GM12875 (cell line): Measurements from ENCODE around the gene RSPH6A.

Experiments
- H3K4me3 ChIP-seq: one replicate; pipeline ENCODE4 v1.5.1; 2011; ENCODE audit warnings: low read depth, low read length, control low read depth
- TF ChIP-seq, protein P1 (sequence below): IDR thresholded peaks from 2 replicates; pipeline ENCODE4 v1.5.1; 2011; ENCODE audit warnings: low read depth, mild to moderate bottlenecking, control low read depth, inconsistent platforms, low read length, moderate library complexity, borderline replicate concordance; ENCODE audit not compliant: insufficient read depth

The RSPH6A gene

DNA sequence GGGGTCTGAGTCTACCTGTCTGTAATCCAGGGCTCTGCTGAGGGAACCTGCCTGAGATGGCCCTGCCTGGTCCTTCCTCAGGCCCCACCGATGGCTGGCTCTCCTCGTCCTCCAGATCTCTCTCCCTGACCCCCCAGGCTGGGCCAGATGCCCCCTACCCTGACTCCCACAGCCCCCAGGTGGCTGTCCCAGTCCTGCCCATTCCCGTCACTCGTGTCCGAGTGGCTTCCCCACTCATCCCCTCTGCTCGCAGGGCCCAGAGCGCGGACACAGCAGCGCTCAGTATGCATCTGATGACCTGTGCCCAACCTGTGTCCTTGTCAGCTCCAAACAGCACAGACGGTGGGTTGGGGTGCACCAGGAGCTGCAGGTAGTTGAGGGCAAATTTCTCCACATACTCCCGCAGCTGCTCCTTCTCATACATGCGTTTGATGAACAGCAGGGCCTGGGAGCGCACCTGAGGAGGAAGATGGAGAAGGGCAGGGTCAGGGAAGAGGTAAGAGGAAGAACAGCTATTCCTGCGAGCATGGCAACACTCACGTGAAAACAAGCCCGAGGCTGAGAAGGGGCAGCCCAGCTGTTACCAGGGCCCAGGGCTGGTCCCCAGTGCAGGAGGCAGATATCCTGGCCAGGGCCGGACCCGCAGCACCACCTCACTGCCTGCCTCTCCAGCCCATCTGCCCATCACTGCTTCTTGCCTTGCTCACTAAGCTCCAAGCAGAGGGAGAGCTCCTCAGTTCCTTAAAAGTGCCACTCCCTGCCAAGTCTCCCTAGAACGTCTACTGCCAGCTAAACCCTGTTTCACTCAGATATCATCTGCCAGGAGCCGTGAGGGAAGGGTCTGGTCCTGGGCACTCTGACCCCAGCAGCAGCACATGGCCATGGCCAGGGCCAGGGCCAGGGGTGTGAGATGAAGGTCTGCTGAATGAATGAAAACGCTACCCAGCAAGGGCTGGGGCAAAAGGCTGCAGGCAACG, 11.1 kb upstream of the RSPH6A start:
- H3K4me3 ChIP-seq, result no peak overlapping the region
- TF ChIP-seq, protein P1, sequence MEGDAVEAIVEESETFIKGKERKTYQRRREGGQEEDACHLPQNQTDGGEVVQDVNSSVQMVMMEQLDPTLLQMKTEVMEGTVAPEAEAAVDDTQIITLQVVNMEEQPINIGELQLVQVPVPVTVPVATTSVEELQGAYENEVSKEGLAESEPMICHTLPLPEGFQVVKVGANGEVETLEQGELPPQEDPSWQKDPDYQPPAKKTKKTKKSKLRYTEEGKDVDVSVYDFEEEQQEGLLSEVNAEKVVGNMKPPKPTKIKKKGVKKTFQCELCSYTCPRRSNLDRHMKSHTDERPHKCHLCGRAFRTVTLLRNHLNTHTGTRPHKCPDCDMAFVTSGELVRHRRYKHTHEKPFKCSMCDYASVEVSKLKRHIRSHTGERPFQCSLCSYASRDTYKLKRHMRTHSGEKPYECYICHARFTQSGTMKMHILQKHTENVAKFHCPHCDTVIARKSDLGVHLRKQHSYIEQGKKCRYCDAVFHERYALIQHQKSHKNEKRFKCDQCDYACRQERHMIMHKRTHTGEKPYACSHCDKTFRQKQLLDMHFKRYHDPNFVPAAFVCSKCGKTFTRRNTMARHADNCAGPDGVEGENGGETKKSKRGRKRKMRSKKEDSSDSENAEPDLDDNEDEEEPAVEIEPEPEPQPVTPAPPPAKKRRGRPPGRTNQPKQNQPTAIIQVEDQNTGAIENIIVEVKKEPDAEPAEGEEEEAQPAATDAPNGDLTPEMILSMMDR, result no peak

DNA sequence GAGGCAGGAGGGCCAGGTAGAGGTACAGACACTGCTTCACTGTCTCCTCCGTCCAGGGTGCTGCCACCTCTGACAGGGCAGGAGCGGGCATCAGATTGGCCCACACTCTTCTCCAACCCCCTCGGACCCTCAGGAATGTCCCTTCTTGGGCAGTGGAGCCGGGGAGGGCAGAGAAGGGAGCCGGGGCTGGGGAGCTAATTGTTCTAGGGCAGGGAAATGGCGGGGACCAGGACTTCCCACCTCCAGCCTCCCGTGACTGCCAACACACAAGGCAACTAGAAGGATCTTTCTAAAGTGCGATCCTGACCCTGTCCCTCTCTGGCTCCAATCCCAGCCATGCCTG, 10.1 kb upstream of the RSPH6A start:
- H3K4me3 ChIP-seq, result no peak overlapping the region
- TF ChIP-seq, protein P1, result no peak

DNA sequence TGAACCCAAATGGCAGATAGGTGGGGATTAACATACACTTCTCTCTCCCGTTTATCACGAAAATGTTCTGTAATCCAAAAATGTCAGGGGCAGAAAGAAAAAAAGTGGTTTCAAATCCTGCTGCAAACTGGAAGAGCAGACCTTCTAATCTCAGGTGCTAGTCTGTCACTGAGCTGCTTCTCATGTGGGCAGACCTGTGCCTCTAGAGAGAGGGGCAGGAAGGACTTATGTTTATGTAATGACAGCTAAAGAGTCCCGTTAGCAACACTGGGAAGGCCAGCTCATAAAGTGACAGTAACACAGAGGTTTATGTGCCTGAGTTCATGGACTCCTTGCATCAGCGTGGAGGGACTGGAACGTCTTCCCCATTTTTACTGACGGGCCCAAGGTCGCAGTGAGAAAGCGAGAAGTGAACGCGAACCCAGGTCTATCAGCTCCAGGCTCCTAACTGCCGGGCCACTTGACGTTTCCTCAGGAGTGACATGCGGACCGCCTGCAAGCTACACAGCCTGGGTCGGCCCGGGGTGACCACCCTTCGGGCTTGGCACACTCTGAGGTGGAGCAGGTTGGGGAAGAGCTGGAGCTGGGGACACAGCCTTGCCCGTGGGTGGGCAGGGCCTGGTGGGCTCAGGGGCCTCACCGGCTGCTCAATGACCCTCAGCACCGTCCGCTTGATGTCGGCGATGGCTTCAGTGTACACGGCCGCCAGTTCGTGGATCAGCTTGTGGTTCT, 9.6 kb upstream of the RSPH6A start:
- TF ChIP-seq, protein P1, result no peak
- H3K4me3 ChIP-seq, result no peak overlapping the region

DNA sequence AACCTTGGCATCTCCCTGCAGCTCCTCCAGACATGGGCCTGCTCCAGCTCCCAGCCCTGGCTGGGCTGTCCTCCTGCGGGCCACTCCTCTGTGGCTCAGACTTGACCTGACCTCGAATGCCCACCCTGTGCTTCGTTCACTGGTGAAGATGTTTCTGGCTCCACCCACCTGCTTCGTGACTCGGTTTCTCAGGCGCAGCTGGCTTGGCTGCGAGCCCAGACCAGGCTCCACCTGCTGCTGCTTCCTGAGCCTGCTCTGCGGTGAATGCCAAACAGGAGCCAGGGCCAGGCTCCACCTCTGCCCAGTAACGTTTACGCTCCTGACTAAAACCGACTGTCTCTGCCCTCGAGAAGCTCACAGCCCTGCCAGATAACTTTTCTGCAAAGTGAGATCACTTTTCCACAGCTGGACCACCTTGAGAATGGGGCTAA, 8.9 kb upstream of the RSPH6A start:
- TF ChIP-seq, protein P1, result no peak
- no peak overlapping the region for H3K4me3 ChIP-seq

DNA sequence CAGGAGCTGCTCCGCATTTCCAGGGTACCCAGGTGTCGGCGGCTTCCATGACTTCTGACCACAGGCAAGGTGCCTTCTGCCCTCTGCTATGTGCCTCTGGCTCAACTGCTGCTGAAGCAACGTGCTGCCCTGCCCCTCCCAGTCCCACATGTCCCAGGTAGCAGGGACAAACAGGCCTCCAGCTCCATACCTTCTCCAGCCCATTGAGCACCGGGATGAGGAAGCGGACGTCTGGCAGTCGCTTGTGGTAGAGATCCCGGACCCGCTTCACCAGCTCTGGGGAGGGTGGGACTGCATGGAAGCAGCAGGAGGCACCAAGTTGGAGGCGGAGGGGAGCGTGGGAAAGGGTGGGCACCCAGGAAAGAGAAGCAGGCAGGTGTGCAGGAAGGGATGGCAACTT, 8.1 kb upstream of the RSPH6A start:
- no peak overlapping the region for H3K4me3 ChIP-seq
- TF ChIP-seq, protein P1, result no peak

DNA sequence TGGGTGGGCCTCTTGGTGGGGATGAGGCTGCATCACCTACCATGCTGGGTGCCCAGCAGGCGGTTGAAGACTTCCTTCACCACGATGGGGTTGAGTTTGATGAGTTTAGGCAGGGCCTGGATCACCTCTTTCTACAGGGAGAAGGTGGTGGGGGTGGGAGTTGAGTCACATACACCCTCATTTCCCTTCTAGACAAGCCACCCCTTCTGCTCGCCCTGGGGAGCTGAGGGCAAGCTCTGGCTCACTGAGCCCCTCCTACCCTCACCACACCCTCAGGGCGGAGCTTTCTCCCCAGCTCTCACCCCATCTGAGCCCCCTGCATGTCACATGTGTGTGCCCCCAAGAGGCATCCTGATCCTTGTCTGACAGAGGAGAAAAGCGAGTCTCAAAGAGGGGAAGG, 7.6 kb upstream of the RSPH6A start:
- TF ChIP-seq, protein P1, result no peak
- no peak overlapping the region for H3K4me3 ChIP-seq
